Effector CD4-positive, alpha-beta T cell (primary cell): ENCODE results near the gene TM7SF2.
"Not testable (repeated sequence)": the region's sequence is repeated elsewhere in the genome, so short reads cannot be mapped to it uniquely, and the experiment has no call there.

Experiments
- DNase-seq: peaks from one replicate; pipeline ENCODE4 v3.0.0-alpha.2; 2020

Gene TM7SF2

GRCh38 chr11:65130631-65131416 is 19.2 kb downstream of the TM7SF2 start:
- no peak for DNase-seq

- DNase-seq, result no peak
These were observed 19.7 kb downstream of the TM7SF2 start for GRCh38 chr11:65131417-65131776.

DNA sequence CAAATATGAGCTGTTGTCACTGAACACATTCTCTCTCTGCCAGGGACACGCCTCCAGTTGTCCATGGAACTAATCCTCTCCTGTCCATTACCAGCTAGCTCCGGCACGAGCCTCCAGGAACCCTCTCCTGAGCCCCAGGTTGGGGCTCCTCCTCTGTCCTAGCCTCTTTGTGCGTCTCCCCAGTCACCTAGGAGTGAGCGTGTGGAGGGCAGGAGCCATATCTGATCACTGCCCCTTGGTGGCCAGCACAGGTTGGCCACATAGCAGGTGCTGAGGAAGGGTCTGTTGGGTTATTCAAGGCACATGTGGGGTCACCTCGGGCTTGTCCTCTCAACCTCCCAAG is 20.2 kb downstream of the TM7SF2 start:
- DNase-seq, result no peak

- DNase-seq, result no peak
These were observed 20.7 kb downstream of the TM7SF2 start for GRCh38 chr11:65132238-65132987.

GRCh38 chr11:65132988-65133700 is 21.5 kb downstream of the TM7SF2 start:
- DNase-seq, result no peak

- no peak for DNase-seq
These were observed 22.1 kb downstream of the TM7SF2 start for GRCh38 chr11:65133724-65134123.

DNA sequence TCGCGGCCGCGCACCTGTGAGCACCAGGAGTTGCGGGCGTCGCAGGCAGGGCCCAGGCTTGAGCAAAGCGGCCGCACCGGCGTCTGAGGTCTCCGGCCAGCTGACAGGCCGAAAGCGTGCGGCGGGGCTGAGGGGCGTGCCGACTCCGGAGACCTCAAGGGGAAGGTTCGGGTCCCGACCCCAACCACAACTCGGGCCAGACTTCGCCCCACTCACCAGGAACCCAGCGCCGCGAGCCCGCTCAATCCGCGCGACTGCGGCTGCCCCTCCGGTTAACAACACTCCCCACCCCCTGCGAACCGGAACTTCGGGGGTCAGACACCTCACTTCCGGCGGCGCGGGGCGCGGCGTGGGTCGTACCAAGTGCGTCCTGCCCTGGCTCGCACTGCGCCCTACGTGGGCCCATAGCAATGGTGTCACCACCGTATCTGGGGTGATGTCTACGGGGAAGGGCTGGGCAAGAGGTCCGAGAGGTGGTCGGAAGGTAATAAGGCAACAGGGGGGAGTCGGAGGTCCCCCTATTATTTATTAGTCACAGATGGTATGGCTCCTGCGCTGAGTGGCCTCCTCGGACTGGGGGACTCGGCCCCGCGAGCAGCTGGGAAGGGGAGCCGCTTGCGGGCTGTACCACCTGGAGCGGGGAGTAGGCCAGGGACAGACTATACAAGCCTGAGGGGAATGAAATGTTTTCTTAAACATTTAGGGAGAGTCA is 22.7 kb downstream of the TM7SF2 start, which contains the start of gene SYVN1:
SYVN1 (minus strand) TSS at position 280 of the 712 bp plus-strand sequence. CDS start 918 bp downstream, outside the sequence.
- peak; percentile 88 for DNase-seq

- peak; percentile 82 for DNase-seq
These were observed 23.4 kb downstream of the TM7SF2 start for GRCh38 chr11:65134952-65135632.

- DNase-seq, result no peak
These were observed 24.0 kb downstream of the TM7SF2 start for GRCh38 chr11:65135633-65136145.

DNA sequence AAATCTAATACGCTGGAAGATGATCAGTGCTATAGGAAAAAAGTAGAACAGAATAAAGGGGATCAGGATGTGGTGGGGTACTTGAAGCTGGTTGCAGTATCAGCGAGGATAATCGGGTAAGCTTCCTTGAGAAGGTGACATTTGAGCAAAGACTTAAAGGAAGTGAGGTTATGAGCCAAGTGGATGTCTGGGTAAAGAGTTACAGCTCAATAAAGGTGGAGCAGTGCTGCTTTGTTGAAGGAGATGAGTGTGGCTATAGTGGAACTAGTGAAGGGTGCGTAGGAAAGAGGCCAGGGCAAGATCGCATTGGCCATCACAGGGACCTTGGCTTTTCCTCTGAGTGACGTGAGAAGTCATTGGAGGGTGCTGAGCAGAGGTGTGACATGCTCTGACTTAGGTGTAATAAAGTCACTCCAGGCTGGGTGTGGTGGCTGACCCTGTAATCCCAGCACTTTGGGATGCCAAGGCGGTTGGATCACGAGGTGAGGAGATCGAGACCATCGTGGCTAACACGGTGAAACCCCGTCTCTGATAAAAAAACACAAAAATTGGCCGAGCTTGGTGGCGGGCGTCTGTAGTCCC is 24.9 kb downstream of the TM7SF2 start:
- DNase-seq, result no peak

- no peak for DNase-seq
These were observed 30.3 kb downstream of the TM7SF2 start for GRCh38 chr11:65141896-65142494.

GRCh38 chr11:65147352-65148075 is 35.8 kb downstream of the TM7SF2 start:
- DNase-seq, result no peak

DNA sequence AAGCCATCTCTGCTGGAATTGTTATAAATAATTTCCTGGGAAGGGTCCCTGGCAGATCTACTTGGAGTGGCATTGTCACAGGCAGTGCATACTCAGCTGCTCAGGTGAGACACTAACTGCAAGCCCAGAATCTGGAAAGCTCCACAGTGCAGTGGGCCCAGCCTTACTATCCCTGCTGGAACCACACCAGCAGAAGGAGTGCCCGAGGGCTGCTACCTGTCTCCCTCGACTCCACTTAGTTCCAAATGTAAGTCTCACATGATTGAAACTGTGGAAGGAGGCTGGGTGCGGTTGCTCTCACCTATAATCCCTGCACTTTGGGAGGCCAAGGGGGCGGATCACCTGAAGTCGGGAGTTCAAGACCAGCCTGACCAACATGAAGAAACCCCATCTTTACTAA is 37.0 kb downstream of the TM7SF2 start:
- DNase-seq, result no peak

DNA sequence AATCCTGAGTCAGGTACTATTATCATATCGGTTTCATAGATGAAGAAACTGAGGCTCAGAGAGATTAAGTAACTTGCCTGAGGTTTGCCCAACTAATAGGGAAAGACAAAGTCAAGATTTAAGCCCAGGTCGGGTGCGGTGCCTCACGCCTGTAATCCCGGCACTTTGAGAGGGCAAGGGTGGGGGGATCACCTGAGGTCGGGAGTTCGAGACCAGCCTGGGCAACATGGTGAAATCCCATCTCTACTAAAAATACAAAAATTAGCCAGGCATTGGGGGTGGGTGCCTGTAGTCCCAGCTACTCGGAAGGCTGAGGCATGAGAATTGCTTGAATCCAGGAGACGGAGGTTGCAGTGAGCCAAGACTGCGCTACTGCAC is 38.4 kb downstream of the TM7SF2 start:
- not testable (repeated sequence) for DNase-seq

GRCh38 chr11:65150509-65151299 is 39.0 kb downstream of the TM7SF2 start:
- no peak for DNase-seq

- no peak for DNase-seq
These were observed 39.7 kb downstream of the TM7SF2 start for GRCh38 chr11:65151331-65151899.

DNA sequence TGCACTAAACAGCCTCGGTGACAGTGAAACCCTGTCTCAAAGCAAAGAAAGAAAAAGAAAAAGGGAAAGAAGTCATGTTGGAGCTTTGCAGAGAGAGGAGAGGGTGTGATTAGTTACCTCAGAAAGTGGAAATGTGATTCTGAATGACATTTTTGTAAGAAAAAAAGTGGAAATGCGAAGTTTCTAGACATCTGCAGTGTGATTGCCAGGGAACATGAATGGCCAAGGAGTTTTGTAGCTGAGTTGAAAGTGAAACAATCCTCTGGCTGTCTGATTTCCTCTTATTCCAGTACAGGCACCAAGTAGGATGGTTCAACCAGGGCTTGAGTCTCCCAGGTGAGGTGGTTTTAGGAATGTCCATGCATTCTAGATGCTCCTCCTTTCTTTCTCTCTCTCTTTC is 40.5 kb downstream of the TM7SF2 start:
- DNase-seq, result no peak

DNA sequence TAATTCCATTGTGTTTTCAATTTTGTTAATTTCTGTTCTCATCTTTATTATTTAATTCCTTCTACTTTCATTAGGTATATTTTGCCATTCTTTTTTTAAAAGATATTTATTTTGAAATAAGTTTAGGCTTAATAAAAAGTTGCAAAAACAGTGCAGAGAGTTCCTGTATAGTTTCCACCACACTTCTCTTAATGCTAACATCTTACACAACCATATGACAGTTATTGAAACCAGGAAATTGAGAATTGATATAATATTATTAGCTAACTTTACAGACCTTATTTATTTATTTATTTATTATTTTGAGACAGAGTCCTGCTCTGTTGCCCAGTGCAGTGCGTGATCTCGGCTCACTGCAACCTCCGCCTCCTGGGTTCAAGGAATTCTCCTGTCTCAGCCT is 44.6 kb downstream of the TM7SF2 start:
- no peak for DNase-seq

- no peak for DNase-seq
These were observed 45.3 kb downstream of the TM7SF2 start for GRCh38 chr11:65156926-65157325.
